BJ (cell line): Measurements from ENCODE around the gene PPP1R16B. TPM values are rescaled to one million over a fixed set of nuclear protein-coding genes. Genes with fewer than 3 reads are reported as not detected.

Source experiments
- CTCF ChIA-PET: fragments of 350-600 bp; formaldehyde crosslinking; extraction: SDS; loops from one replicate; lab custom pipeline; 2021; ENCODE audit warnings: antibody characterized with exemption, inconsistent platforms; lab: Yijun Ruan, JAX
- POLR2A ChIA-PET: fragments of 300-600 bp; sonication (Branson Sonifier 250); formaldehyde crosslinking; extraction: SDS; loops from one replicate; lab custom pipeline; 2021; ENCODE audit warnings: antibody characterized with exemption; lab: Charles Lee
- DNase-seq: peaks from one replicate; pipeline ENCODE4 v3.0.0-alpha.2; 2011; ENCODE audit warnings: low read depth
- H3K27me3 ChIP-seq: 2 replicates; pipeline ENCODE4 v1.6.0; 2011; ENCODE audit warnings: low read length; ENCODE audit not compliant: control insufficient read depth, insufficient read depth
- H3K36me3 ChIP-seq: 2 replicates; pipeline ENCODE4 v1.5.1; 2011; ENCODE audit warnings: low read length; ENCODE audit not compliant: control insufficient read depth, insufficient read depth
- H3K4me3 ChIP-seq: 2 replicates; pipeline ENCODE4 v1.5.1; 2011; ENCODE audit warnings: low read depth, mild to moderate bottlenecking, control low read depth, low read length
- CTCF ChIP-seq: IDR thresholded peaks from 2 replicates; pipeline ENCODE4 v1.5.1; 2011; ENCODE audit warnings: low read depth, mild to moderate bottlenecking, control low read depth, inconsistent platforms, low read length, moderate library complexity; ENCODE audit not compliant: insufficient read depth
- polyA plus RNA-seq: library from polyadenylated mRNA; depleted of rRNA; stranded (reverse); fragments of >200 nt; gene quantifications from 2 replicates; pipeline ENCODE4 v1.2.3, GENCODE V29; 2011; rRNA removed
- small RNA-seq: library from RNA; depleted of rRNA; stranded (forward); fragments of <200 nt; gene quantifications from one replicate; pipeline ENCODE3, GENCODE V24; 2012; ENCODE audit warnings: low replicate concordance, low read depth; ENCODE audit not compliant: insufficient read length

PPP1R16B gene
- polyA plus RNA-seq, 1 experiment: not detected

GRCh38 chr20:38969708-38970107 is 164.2 kb downstream of the PPP1R16B start:
- Histone ChIP-seq H3K27me3 (no peaks in the 10 kb centered on the region), H3K36me3 (no peaks in the 10 kb centered on the region), H3K4me3 (no peak overlapping the region)
- ChIA-PET CTCF (interaction anchor here (1.0 to 2.3 kb wide), 2 partner anchors 43 to 80 kb away, joined by 3 to 9 read pairs; partner anchors contain the start of gene FAM83D), POLR2A (interaction anchor here (1.0 kb wide), 1 partner anchor 12 kb away, joined by 6 read pairs; no protein-coding TSS in a partner anchor)
- no peak for TF ChIP-seq CTCF
- DNase-seq: no peak

- ChIA-PET CTCF (interaction anchor here (1.0 to 2.0 kb wide), 2 partner anchors 10 to 44 kb away, joined by 3 to 9 read pairs; partner anchors contain the start of gene FAM83D), POLR2A (interaction anchor here (0.5 to 1.0 kb wide), 2 partner anchors 12 to 1283 kb away, joined by 5 to 6 read pairs; no protein-coding TSS in a partner anchor)
- no peak for TF ChIP-seq CTCF
- peak; percentile 74 for DNase-seq
- Histone ChIP-seq H3K4me3 (no peak overlapping the region), H3K36me3 (no peaks in the 10 kb centered on the region), H3K27me3 (no peaks in the 10 kb centered on the region)
Observed at GRCh38 chr20:38970302-38970701, 164.8 kb downstream of the PPP1R16B start.

Small RNAs within 50 kb of the gene (small RNA-seq; reads per million reads assigned to genes)
- not detected for gene AL023803.1

Other genes starting within 250 kb of the PPP1R16B start
- not detected in 2 replicates for gene ADIG, start 224.5 kb upstream of the PPP1R16B start, polyA plus RNA-seq
- 0.06 TPM in 1 of 2 replicates, not detected in the other for gene ARHGAP40, start 203.9 kb upstream of the PPP1R16B start, polyA plus RNA-seq
- gene SLC32A1, start 81.2 kb upstream of the PPP1R16B start, polyA plus RNA-seq: not detected in 2 replicates
- 4.0 and 5.4 TPM in 2 replicates for gene ACTR5, start 57.2 kb upstream of the PPP1R16B start, polyA plus RNA-seq
- 26.6 and 40.1 TPM in 2 replicates for gene FAM83D, start 120.7 kb downstream of the PPP1R16B start, polyA plus RNA-seq
- gene DHX35, start 156.6 kb downstream of the PPP1R16B start, polyA plus RNA-seq: 12.1 and 14.5 TPM in 2 replicates